ENCODE data around the gene AIF1L.

DNA sequence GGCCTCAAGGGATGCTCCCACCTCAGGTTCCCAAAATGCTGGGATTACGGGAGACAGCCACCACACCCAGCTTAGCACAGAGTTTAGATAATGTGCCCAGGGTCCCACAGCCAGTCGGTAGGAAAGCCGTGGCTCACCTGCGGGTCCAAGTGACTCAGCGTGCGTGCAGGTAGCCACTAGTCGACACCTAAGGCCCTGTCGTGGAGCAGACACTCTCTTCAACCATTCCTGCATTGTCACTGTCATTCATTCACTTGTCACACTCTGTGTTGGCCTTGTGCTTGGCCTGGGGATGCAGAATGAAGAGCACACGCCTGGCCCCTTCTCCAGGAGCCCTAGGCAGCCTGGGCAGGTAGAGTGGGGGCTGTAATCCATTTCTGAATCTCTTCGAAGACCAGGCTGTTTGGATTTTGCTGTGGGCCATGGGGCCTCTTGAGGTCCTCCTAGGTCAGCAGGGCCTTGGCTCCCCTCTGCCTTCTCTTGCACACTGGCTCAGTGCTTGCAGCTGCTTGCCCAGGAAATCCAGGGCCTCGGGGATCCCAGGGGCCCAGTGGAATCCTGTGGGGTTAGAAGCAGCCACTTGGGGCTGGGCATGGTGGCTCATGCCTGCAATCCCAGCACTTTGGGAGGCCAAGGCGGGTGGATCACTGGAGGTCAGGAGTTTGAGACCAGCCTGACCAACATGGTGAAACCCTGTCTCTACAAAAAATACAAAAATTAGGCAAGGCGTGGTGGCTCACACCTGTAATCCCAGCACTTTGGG lies 6.1 kb upstream of the AIF1L start:
- TF ChIP-seq, protein P1, sequence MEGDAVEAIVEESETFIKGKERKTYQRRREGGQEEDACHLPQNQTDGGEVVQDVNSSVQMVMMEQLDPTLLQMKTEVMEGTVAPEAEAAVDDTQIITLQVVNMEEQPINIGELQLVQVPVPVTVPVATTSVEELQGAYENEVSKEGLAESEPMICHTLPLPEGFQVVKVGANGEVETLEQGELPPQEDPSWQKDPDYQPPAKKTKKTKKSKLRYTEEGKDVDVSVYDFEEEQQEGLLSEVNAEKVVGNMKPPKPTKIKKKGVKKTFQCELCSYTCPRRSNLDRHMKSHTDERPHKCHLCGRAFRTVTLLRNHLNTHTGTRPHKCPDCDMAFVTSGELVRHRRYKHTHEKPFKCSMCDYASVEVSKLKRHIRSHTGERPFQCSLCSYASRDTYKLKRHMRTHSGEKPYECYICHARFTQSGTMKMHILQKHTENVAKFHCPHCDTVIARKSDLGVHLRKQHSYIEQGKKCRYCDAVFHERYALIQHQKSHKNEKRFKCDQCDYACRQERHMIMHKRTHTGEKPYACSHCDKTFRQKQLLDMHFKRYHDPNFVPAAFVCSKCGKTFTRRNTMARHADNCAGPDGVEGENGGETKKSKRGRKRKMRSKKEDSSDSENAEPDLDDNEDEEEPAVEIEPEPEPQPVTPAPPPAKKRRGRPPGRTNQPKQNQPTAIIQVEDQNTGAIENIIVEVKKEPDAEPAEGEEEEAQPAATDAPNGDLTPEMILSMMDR (IDR thresholded peaks at IDR 0.05): no peak
- no peak for TF ChIP-seq POLR2AphosphoS5 (IDR thresholded peaks at IDR 0.05)
